Kidney capillary endothelial cell (primary cell): Measurements from ENCODE around the gene GRID1.

Experiments
- DNase-seq: peaks from one replicate; pipeline ENCODE4 v3.0.0-alpha.2; 2018; ENCODE audit warnings: low spot score

GRID1 gene

DNA sequence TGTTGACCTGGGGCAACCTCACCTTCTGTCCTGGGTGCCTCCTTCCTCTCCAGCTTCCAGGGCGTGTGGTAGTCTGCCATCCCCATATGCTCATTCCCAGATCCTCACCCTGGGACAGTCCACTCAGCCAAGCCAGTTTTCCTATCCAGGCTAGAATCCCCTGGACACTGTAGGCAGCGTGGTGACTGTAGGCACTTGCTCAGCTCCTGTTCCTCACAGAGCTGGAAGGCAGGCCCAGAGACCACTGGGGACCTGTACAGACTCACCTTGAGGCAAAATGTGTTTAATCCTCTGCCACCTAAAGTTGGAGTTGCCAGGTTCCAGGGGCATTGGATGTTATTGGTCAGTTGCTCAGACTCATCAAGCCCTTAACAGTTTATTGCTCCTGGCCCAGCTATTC is 2.4 kb upstream of the GRID1 start:
- no peak for DNase-seq

DNA sequence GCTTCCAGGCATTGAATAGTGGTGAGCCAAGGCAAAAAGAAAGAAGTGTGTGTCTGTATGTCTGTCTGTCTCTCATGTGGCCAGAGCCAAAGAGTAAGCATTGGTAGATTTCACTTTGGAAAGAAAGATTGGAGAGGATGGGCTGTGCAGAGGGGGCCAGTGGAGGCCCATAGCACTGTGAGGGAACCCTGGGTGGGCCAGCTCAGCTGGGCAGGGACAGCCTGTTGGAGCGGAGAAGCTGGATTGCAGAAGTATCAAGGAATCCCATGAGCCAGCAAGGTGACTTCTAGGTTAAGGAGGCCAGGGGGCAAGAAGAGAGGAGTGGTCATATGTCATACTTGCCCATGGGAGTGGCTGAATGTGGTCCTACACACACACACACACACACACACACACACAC is 1.5 kb upstream of the GRID1 start:
- DNase-seq = no peak

DNA sequence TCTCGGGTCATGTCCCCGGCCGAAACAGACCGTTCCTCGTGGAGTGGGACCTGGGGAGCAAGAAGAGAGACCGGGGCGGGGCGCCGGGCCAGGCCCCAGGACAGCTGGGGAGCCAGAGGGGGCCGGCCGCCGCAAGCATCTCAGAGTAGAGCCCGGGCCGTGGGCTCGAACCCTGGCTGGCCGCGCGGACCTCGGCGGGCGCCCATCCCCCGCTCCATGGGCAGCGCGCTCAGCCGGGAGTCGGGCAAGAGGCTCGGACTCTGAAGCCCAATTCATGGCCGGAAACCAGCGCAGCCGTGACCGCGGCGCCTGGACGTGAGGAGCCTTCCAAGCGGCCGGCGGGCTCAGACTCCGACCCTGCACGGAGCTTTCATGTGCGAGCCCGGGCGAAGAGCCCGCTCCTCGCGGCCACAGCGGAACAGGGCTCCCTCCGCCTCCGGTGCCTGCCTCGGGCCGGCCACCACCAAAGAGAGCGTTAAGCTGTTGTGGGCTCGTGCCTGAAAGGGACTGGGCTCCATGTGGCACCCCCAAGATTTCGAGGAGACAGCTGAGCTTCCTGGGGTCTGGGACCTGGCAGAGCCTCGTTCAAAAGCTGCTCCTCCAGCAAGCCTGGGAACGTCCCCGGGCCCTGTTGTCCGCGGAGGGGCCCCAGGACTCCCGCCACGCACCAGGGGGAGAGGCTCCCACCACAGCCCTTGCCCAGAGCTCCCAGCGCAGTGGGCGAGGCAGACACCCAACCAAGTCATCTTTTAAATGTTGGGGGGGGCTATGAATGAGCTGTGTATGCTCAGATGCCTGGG is 757 bp upstream of the GRID1 start:
- DNase-seq = no peak

DNA sequence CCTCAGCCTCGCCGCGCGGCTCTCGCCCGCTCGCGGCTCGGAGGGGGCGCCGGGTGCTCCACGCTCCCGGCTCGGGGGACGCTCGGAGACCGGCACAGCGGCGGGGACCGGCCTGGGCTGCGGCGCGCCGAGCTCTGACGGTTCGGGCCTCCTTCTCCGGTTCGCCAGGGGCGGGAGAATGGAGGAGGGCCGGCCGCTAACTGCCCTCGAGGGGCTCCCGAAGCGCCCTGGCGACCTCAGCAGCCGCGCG is 232 bp upstream of the GRID1 start:
- no peak for DNase-seq

DNA sequence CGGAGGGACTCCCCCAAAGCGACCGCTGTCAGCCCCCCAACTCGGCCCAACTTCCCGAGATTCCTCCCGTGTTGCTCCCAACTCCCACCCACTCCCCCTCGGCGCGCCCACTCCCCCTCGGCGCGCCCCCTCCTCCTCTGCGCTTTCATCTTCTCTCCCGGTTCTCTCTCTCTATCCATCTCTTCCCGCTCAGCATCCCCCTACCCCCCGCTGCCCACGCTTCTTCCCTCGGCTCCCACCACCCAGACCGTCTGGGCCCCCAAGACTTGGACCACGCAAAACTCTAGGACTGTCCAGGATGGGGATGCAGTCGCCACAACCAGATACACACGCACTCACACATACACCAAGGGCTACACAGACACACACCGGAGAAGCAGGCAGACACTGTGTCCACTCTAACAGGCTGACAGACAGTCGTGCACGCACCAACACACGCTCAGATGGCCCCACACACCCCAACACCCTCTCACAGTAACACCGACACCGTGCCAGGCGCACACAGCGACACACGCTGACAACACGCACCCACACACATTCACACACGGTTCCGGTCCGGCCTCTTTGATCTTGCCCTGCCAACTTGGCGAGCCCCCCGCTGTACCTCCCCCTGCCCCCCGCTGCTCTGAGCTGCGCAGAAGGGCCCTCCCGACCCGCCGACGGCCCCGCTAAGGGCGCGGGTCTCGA is 1.1 kb downstream of the GRID1 start:
- no peak for DNase-seq

DNA sequence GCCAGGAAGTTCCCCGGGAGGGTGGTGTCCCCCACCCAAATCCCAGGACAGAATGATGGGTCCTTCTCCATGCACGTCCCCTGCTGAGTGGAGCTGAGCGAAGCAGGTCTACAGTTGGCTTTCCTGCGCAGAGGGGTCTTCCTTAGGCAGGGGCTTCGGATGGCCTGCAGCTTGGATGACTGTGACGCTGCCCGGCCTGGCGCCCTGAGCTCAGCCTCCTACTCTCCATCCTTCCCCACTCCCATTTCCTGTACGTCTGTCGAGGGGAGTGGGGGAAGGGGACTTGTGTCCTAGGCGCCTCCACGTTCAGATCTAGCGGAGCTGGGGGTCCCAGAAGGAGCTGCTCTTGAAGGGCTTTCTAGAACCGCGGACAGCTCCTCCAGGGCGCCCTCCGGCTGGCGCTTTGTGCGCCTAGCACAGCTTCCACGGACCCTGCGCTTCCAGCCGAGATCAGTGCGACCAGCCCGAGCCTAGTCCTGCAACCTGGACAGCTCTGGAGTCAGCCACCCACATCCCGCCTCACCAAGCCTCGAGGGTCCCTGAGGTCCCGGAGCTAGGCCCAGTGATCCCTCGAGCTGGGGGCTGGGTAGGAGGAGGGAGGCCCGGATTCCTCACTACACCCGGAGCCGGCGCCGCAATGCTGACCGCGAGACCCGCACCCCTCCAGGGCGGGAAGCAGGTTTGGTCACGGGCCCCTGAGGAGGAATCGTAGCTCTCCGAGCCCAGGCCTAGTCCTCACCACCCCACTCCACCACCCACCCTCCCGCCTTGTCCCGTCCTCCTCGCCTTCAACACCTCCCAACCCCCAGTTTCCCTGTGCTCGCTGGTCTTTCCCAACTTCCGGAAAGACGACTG is 1.9 kb downstream of the GRID1 start:
- no peak for DNase-seq

DNA sequence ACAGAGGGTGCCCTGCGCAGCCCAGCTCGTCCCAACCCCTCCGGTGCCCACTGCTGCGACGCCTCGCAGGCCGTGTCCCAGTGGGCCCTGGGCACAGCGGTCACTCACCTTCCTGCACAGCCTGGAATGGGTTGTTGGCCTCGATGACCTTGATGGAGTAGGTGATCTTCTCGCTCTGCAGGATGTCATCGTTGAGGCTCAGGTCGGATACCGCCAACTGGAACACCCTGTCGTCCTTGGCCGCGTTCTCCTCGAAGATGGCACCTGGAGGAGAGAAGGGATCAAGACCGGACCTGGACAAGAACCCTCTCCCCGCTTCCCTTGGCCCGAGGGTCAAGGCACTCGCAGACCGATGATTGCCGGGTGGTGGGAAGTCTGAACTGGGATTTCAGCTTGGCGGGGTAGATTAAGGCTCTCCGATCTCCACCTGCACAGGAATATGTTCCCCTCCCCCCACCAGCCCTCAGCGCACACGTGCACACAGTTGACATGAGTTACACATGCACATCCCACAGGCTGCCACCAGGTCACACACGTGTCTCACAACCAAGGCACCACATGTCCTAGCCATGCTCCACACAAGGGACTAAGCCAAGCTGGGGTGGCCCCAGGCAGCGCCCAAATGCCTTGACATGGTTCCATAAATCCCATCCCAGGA is 2.6 kb downstream of the GRID1 start:
- no peak for DNase-seq

DNA sequence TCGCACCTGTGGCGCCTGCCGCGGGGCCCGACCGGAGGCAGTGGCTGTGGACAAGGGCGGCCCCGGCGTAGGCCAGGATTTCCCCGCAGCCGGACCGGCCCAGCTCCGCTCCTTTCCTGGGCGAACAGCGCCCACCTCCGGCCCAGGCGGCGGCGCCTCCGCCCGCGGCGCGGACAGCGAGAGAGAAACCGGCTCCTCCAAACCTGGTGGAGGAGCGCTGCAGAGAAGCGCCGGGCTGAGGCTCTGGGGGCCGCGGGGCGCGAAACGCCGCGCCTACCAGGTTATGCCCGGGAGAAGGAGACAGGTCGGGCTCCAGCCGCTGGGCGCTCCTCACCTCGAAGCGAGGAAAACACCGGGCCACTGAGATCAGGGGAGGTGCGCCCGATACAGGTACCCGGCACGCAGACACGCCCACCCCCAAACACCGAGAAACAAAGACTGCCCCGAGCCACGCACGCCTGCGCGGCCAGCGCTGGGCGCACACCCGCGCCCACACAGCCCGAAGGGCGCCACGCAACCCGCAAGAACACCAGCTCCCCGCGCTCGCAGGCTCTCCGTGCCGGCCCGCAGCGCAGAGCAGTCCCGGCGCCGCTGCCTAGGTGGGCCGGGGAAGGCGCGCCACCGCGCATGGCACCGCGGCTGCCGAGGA is 3.3 kb downstream of the GRID1 start:
- DNase-seq = no peak

DNA sequence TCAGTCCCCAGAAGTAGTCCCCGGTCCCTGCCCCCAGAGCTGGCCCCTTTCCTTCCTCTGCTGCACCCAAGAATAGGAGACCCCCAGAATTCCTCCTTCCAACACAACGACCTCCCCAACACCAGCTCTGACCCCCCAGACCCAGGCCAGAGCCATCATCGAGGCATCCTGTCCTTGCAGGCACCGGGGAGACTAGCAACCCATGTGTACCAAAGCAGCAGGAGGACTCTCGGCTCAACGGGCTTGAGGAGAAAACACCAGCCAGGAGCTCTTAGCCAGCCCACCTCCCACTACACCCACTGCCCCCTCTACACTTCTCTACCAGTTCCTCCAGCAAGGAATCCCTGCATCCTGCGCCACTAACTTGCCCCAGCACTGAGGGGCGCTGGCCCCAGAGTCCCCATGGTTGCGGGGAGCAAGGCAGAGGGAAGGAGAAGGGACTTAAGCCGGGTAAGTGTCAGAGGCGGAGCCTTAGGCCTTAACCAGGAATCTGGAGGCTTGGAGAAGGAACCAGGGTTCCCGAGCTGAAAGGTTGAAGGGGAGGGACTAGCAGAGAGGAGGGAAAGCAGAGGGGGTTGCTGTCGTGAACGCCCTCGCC is 3.9 kb downstream of the GRID1 start:
- no peak for DNase-seq

DNA sequence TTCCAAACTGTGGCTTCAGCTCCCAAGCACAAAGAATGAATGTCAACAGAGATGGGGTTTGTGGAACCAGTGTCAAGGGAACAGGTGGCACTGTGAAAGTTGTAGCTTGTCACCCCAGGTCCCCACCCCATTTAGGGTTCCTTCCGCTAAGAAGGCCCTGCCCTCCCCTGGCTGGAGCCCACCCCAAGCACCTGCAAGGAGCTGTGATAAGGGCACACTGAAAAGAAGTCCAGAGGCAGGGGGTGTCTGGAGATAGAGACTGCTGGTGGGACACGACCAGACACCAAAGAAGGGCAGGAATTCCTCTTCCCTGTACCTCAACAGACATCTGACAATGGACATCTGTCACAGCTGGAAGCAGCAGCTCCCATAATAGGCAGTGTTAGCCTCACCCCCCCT is 4.5 kb downstream of the GRID1 start:
- no peak for DNase-seq

DNA sequence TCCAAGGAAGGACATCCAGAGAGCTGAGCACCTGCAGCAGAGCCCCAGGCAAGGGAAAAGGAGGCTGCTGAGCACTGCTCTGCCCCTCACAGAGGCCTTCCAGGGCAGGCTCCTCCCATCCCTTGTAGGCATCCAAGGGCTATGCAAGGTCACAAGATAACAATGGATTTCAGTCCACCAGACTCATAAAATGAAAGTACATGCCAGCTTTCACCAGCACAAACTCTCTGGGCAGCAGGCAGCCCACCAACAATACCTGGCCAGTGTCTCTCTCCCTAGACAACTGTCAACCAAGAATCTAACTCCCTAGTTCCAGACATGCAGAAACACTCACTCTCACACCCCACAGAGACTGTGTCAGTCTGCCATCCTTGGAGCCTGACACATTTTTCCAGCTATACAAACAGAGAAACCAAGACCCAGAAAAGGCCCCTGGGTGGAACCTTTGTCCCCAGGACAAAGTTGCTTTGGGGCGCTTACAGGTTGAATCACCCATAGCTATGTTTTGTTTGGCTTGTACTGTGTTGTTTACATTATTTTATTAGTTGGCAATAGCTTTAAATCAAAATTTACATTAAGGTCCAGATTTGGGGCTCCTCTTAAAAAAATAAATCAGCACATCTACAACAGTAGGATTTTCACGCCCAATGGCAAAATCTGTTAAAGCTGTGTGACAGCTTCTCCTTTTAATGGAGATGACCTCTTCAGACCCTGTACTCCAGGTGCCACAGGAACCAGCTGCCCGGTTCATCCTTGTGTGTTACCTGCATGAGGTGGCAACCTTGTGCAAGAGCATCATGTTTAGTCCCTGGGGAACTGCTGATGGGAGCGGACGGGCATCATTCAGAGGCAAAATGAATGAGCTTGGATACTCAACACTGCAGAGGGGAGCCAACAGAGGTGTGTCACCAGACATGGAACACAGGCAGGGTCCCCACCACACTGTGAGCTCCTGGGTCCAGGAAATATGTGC is 5.2 kb downstream of the GRID1 start:
- DNase-seq = no peak

DNA sequence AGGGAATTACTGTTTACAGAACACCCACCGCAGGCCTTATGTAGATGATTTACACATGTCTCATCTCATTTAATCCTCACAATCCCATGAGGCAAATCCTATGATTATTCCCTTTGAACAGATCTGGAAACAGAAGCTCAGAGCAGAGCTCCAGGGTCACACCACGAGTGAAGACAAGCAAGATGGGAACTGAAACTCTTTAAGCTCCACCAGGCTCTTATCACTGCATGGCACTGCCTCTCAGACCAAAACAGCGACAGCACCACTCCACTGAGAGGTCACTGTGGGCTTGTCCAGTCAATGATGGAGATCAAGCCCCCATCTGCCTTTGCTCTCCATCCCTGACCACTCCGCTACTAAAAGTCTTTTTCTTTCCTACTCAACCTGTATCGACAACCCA is 5.9 kb downstream of the GRID1 start:
- no peak for DNase-seq

DNA sequence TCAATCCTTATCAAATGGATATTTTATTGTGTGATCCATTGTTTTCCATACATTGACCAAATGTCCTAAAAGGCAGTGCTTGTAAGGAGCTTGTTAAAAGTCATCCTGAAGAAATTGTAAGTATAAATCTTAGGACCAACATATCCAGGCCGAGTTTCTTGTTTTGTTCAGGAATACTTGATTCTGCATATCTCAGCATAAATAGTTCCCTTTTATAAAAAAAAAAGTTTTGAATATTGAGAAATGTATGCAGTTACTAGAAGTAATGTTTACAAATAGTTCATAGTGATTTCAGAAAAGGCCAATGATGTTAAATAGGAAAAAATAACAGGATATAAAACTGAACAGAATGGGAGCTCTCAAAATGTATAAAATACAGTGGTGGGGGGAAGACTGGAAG is 6.6 kb downstream of the GRID1 start:
- DNase-seq = no peak

DNA sequence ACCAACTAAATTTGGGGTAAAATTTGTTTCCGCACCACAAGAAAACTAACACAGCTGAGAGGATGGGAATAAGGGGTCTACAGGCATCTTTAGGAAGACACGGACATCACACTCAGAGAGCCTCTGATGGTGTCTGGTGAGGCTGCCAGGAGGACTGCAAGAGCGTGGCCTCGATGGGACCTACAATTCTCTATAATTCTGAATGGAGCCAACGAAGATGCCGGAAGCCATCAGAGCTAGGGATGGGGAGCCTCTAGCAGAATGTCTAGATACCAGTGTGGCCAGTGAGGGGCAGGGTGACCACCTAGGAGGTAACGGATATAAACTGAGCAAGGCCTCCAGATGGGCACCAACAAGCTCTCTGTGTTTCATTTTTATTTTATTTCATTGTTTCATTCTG is 7.5 kb downstream of the GRID1 start:
- no peak for DNase-seq

DNA sequence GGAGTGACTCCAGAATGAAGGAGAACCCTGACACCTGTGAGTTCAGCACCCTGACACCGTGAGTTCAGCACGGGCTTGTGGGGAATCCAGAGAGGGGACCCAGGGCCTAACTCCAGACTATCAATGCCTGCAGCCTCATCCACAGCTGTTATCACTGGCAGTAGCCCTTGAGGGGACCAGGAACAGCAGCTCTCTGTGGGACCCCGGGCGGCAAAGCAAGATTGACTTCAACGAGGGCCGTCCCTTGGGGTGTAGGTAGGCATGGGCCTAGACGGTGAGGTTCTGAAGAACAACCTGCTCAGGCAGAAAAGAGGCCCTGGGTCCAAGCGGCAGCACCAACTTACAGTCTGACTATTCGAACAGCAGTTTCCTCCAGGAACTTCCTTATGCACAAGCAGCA is 8.9 kb downstream of the GRID1 start:
- no peak for DNase-seq

DNA sequence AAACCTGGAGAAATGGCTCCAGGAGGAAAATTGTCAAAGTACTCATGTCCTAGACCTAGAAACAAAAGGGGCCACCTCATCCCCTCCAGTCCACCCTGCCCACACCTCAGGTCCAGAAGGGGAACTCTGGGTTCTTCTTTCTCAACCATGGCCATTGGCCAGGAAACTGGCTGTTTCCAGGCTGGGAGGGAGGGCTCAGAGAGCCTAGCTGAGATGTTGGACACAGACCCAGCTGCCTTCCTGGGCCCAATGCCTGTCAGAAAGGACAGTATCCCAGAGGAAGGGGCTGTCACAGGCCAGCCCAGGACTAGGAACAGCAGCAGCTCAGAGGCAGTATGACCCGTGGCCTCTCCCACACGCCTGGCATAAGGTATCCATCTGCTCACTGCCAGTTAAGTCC is 9.6 kb downstream of the GRID1 start:
- no peak for DNase-seq

DNA sequence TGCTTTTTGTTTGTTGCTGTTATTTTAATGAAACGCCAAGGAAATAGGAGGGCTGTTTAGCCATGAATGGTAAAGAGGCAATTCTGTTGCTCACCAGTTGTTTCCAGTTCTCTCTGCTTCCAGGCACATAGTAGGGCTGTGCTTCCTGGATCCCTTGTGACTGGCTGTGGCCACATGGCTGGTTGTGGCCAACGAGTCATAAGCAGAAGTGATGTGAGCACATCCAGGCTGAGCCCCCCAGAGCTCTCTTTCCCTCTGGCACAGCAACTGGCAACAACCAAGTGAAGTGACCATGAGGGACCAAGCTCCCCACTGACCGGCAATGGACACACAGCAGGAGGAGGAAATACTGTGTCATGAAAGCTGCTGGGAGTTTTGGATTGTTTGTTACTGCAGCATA is 10.3 kb downstream of the GRID1 start:
- DNase-seq = no peak

DNA sequence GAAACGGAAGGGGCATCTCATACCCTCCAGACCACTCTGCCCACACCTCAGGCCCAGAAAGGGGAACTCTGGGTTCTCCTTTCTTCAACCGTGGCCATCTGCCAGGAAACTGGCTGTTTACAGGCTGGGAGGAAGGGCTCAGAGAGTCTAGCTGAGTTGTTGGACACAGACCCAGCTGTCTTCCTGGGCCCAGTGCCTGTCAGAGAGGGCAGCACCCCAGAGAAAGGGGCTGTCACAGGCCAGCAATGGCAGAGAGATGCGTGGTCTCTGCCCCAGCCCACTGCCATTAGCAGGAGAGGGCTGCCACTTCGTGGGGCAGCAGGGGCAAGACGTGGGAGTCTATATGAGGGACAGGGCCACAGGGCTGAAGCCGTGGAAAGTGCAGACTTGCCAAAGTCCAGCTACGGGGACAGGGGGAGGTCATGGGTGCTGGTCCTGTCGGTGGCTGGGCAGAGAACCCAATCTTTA is 11.0 kb downstream of the GRID1 start:
- no peak for DNase-seq

DNA sequence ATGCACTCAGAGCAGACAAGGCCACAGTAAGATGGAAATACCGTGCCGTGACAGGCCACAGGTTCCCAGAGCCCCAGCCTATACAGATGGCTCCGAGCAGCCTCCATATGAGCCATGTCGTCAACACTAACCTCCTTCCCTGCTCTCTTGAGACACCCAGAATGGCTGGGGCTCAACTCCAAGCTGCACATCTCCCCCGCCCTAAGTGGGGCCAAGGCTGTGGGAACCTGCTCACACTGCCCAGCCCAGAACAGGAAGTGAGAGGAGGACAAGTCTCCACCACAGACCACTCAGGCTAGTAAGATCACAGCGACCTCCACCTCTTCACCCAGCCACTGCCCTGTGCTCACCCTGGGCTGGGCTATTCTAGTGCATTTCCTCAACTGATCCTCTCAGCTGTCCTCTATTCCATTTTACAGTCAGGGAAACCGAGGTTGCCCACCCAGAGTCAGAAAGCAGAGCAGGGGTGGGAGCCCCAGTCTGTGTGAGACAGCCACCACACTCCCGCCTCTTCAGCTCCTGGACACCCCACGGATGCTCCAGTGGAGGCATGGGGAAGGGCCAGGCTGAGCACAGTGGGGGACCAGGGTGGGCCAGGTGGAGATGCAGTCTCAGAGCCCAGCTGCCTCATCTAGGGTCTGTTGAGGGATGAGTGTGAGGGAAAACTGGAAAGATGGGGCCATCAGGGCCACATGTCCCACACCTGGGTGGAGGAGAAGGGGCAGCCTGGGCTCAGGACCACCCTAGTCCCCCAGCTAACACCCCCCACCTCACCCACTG is 11.6 kb downstream of the GRID1 start:
- DNase-seq = no peak
